Measurements from ENCODE around the gene SYNPO.

Gene SYNPO

DNA sequence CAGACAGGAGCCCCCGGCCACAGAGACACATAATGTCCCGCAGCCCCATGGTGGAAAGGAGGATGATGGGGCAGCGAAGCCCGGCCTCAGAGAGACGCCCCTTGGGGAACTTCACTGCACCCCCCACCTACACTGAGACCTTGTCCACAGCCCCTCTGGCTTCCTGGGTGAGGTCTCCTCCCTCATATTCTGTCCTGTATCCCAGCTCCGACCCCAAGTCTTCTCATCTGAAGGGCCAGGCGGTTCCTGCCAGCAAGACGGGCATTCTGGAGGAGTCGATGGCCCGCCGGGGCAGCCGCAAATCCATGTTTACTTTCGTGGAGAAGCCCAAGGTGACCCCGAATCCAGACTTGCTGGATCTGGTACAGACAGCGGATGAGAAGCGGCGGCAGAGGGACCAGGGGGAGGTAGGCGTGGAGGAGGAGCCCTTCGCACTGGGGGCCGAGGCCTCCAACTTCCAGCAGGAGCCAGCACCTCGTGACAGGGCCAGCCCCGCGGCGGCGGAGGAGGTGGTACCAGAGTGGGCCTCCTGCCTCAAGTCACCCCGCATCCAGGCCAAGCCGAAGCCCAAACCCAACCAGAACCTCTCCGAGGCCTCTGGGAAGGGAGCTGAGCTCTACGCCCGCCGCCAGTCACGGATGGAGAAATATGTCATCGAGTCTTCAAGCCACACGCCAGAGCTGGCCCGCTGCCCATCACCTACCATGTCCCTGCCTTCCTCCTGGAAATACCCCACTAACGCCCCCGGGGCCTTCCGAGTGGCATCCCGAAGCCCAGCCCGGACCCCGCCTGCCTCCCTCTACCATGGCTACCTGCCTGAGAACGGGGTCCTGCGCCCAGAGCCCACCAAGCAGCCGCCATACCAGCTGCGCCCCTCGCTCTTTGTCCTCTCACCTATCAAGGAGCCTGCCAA is 8.9 kb downstream of the SYNPO start:
- no peak overlapping the region for H3K4me3 ChIP-seq (ENCODE audit: low read depth, low read length)
- TF ChIP-seq, protein P1, sequence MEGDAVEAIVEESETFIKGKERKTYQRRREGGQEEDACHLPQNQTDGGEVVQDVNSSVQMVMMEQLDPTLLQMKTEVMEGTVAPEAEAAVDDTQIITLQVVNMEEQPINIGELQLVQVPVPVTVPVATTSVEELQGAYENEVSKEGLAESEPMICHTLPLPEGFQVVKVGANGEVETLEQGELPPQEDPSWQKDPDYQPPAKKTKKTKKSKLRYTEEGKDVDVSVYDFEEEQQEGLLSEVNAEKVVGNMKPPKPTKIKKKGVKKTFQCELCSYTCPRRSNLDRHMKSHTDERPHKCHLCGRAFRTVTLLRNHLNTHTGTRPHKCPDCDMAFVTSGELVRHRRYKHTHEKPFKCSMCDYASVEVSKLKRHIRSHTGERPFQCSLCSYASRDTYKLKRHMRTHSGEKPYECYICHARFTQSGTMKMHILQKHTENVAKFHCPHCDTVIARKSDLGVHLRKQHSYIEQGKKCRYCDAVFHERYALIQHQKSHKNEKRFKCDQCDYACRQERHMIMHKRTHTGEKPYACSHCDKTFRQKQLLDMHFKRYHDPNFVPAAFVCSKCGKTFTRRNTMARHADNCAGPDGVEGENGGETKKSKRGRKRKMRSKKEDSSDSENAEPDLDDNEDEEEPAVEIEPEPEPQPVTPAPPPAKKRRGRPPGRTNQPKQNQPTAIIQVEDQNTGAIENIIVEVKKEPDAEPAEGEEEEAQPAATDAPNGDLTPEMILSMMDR (IDR thresholded peaks at IDR 0.05; ENCODE audit: low read depth, low read length) = no peak

DNA sequence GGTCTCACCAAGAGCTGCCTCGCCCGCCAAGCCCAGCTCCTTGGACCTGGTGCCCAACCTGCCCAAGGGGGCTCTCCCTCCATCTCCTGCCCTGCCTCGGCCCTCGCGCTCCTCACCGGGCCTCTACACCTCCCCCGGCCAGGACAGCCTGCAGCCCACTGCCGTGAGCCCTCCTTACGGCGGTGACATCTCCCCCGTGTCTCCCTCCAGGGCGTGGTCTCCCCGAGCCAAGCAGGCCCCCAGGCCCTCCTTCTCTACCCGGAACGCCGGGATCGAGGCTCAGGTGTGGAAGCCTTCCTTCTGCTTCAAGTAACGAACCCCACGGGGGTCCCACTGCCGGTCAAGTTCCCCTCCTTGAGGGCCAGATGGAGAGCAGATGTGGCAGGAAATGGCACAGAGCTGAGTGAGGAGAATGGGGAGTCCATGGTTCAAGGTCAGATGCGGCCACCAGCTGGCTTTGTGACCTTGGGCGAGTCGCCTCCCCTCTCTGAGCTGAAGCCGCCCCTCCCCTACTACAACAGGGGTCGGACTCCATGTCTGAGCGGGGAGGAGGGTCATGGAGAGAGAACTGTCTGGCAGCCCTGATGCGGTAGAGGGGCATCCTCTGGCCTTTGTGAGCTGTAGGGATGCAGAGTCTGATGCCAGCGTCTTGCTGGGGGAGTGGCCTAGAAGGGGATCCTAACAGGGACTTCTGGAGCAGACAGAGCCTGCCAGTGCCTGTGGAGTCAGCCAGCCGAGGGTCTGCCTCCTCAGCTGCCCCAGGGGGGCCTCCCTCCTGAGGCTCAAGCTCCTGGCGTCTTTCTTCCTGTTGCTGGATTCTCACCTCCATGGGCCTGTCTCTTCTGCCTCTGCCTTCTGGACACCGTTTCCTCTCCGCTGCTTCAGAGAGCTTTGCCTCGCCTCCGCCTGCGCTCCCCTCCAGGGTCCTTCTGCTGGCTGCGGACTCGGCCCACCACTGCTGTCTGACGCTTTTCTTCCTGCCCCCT is 9.9 kb downstream of the SYNPO start:
- no peak overlapping the region for H3K4me3 ChIP-seq (ENCODE audit: low read depth, low read length)
- TF ChIP-seq, protein P1 (IDR thresholded peaks at IDR 0.05; ENCODE audit: low read depth, low read length) = no peak

- H3K4me3 ChIP-seq (ENCODE audit: low read depth, low read length) = no peak overlapping the region
- TF ChIP-seq, protein P1 (IDR thresholded peaks at IDR 0.05; ENCODE audit: low read depth, low read length) = no peak
Measured at GRCh38 chr5:150651382-150651781, 10.9 kb downstream of the SYNPO start.

DNA sequence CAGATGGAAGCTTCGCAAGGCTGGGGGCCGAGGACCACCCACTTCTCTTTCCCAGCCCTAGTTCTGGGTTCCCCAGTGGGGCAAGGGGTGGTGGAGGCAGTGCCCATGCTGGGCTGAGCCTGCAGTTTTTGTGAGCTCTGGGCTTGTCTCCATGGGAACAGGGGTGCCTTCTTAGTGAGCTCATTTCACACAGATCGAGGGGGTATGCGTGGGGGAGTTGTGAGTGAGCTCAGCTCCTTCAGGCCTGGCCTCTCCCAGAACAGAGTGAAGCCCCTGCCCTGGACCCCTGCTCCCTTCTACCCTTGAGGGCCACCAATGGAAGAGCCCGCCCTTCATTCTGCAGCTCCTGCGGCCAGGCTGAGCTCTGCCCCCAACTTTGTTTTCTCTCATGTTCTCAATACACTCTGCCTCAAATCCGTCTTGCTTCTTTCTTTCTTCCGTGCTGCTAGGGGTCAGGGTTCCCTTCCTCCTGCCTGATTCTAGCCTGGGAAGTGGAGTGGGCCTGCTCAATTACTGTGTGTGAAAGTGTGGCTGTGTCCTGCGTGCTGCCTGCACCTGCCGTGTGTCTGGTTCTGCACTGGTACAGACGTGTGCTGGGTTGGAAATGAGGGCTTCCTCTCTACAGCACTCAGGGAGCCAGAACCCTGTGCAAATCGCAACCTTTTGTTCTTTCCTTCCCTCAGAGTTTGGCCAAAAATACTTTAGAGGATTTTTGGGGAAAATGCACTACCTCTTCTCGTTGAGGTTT is 11.6 kb downstream of the SYNPO start:
- TF ChIP-seq, protein P1 (IDR thresholded peaks at IDR 0.05; ENCODE audit: low read depth, low read length) = no peak
- H3K4me3 ChIP-seq (ENCODE audit: low read depth, low read length) = no peak overlapping the region

- TF ChIP-seq, protein P1 (IDR thresholded peaks at IDR 0.05; ENCODE audit: low read depth, low read length) = peak; percentile 17; the same call in 1 of the 2 replicates
- no peak overlapping the region for H3K4me3 ChIP-seq (ENCODE audit: low read depth, low read length)
Measured at GRCh38 chr5:150653145-150653761, 12.8 kb downstream of the SYNPO start.

DNA sequence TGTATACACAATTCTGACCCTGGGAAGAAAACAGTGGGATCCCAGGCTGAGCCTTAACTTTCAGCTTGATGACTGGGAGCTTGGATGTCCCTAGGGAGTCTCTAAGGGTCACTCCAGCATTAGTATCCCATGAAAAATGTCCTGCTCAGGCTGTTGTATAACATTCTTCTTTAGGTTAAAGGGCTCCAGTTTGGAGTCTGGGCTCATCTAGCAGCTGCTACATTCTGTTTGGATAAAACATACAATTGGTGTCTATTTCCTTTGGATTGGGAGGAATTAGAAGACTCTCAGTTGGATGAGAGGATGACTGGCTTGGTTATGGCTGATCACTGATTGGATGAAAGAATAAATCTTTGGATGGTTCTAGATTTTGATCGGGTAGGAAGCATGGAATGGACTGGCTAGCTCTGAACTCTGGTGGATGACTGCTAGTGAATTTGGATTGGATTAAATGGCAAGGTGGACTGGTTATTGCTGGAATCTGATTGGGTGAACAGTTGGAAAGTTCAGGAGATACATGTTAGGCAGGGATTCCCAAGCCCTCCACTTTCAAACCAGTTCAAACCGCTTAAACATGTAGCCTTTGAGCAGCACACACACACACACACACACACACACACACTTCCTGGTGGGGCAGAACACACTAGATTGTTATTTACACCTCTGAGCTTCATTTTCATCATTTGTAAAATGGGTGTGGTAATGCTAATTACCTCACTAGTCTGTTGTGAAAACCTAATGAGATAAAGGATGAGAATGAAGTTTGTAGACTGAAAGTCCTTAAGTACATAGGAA is 13.5 kb downstream of the SYNPO start:
- TF ChIP-seq, protein P1 (IDR thresholded peaks at IDR 0.05; ENCODE audit: low read depth, low read length) = no peak
- no peak overlapping the region for H3K4me3 ChIP-seq (ENCODE audit: low read depth, low read length)

All from WI38 (cell line).